ENCODE data around the gene MKS1.

Gene MKS1

DNA sequence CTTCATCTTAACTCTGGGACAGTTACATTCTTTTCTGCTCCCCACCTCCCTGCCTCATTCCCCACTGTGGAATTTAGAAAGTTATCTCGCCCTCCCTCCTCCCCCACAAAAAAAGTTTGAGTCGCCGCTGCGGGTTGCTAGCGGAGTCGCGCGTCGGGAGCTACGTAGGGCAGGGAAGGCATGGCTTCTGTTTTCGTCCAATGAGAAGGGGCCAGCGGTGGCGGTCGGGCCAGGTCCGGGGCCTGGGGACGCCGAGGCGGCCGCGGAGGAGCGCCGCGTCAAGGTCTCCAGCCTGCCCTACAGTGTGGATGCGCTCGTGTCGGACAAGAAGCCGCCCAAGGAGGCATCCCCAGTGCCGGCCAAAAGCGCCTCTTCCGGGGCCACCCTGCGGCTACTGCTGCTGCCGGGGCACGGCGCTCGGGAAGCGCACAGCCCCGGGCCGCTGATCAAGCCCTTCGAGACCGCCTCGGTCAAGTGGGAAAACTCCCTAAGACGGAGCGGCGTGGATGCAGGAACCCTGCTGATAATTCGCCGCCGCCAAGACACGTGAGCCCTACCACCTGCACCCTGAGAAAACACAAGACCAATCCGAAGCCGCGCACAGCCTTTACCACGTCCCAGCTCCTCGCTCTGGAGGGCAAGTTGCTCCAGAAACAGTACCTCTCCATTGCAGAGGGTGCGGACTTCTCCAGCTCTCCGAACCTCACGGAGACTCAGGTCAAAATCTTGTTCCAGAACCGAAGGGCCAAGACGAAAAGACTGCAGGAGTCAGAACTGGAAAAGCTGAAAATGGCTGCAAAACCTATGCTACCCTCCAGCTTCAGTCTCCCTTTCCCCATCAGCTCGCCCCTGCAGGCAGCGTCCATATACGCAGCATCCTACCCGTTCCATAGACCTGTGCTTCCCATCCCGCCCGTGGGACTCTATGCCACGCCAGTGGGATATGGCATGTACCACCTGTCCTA is 61.9 kb downstream of the MKS1 start:
- no peak for DNase-seq

Data from NCI-H446 (cell line).